HG02970 (cell line): Measurements from ENCODE around the gene KDM4D.
"Not testable (repeated sequence)": the region's sequence is repeated elsewhere in the genome, so short reads cannot be mapped to it uniquely, and the experiment has no call there.

Source experiments
- ATAC-seq: cut with Tn5 transposase; IDR thresholded peaks from one replicate; pipeline ENCODE4 v1.9.1; 2021; ENCODE audit warnings: mild to moderate bottlenecking, moderate library complexity, moderate number of reproducible peaks; ENCODE audit not compliant: unreplicated experiment, low FRiP score

The KDM4D gene

DNA sequence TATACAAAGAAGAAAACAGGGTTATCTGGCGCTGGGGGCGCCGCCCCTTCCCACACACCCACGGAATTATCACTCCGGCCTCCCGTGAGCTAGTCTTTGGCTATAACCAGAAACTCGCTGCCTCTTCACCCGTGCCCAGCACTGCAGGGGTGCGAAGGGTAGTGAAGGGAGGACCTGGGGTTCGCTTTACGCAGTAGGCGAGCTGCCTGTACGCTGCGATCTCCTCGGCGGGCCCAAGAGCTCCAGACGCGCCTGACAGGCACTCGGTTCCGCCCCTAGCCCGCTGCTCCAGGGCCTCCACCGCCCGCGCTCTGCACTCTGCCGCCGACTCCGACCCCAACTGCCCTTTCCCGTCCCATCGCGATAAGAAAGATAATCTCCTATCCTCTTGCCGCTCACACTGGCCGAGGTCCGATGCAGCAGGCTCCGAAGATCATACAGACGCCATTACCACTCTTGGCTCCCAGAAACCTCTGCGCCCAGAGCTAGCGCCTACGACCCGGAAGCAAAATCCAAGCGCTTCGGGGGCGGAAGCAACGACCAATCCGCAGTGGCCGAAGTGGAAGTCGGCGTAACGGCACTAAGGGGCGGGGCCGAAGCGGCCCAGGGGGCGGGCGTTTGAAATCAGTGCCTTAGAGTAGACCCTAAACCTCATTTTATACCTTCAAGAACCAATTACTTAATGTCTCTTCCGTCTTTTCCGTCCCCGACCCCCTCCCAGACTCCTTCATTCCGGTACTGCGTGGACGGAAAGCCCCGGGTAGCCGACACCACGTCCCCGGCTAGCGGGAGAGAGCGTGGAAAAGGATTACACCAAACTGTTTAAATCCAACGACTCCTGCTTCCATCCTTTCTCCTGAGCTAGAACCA, at the start of gene KDM4D, which contains the start of gene CWC15:
Gene KDM4D (plus strand): TSS at position 611 of the 870 bp plus-strand sequence. CDS start 23,664 bp downstream, outside the sequence.
Gene CWC15 (minus strand): TSS at position 458 of the 870 bp plus-strand sequence. CDS start 1,371 bp downstream, outside the sequence.
- ATAC-seq, result peak; percentile 99

GRCh38 chr11:94924171-94924572, 49.3 kb upstream of the KDM4D start:
- ATAC-seq, result no peak

DNA sequence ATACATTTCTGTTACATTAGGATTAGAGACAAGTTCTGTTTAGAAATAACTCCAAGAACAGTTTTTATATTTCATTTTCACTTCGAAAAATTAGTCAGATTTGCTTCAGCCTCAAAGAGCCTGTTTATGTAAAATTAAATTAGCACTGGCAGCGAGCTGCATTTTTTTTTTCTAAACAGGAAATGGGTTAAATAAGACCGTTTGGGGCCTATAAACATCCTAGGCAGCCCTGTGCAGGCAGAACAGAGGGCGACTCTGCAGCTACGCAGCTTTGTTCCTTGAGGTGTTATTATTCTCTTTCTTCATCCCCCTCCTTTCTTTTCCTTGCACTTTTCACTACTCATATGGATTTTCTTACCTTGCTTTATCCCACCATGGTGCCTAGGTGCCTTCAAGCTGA, 48.9 kb upstream of the KDM4D start:
- ATAC-seq, result no peak

DNA sequence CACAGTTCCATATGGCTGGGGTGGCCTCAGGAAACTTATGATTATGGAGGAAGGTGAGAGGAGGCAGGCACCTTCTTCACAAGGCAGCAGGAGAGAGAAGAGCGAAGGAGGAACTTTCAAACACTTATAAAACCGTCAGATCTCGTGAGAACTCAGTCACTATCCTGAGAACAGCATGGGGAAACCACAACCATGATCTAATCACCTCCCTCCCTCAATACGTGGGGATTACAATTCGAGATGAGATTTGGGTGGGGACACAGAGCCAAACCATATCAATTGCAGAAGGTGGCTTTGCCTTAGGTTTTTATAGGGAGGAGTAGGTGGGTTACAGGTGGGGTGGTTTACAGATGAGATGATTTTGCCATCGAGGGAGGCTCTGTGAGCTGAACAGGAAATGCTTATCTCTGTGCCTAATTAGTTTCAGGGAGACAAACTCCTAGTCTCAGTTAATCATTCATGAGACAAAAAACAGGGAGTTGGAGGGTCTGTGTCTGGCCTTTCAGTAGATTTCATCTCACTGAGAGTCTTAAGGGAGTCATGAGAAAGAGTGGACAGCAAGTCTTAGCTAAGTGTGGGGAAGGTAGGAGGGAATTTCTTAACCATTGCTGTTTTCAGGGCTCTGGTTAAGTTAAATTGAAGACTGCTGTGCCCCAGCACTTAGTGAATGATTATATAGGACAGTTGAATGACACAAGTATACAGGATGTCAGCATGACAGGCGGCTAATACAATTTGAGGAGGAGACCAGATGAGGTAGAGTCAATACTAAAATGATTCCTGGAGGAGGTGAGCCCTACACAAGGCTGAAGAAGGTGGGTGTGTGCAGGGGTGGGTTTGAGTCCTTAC, 47.9 kb upstream of the KDM4D start:
- peak; percentile 59 for ATAC-seq

- no peak for ATAC-seq
These were observed 47.3 kb upstream of the KDM4D start for GRCh38 chr11:94926271-94926625.

- ATAC-seq, result no peak
These were observed 46.7 kb upstream of the KDM4D start for GRCh38 chr11:94926698-94927237.

DNA sequence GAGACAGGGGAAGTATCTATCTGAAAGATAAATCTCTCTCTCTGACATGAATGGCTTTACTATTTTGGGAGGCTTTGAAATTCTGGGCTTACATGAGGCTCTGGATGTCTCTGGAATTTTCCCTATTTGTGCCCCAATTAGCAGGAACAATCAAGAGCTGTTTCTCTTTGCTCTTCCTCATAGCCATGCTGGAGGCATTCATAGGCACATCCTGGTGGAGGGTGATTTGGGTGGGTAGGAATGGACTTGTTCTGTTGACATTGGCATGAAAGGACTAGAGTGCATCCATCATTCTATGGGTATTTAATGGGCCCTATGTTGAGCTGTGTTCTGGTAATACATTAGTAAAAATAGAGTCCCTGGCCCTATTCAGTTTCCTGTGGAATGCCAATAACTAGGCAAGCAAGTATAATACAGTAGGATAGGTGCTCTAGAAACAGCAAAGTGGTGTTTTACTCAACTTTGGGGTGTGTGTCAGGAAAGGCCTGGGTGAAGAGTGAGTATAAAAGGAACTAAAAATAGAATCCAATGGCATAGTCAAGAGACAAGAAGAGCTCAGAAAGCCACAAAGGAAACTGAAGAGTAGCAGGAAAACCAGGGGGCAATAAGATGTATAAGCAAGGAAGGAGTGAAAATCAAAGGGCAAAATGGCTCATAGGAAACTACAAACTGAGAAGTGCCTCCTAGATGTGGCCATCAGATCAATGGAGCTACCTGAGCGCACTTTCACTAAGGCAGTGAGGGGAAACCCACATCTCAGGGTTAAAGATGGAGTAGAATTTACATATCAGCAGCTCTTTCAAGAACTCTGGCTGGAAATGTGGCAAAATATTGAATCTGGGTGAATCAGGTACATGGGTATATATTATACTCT, 45.2 kb upstream of the KDM4D start:
- ATAC-seq, result no peak

- not testable (repeated sequence) for ATAC-seq
These were observed 41.4 kb upstream of the KDM4D start for GRCh38 chr11:94932072-94932471.

DNA sequence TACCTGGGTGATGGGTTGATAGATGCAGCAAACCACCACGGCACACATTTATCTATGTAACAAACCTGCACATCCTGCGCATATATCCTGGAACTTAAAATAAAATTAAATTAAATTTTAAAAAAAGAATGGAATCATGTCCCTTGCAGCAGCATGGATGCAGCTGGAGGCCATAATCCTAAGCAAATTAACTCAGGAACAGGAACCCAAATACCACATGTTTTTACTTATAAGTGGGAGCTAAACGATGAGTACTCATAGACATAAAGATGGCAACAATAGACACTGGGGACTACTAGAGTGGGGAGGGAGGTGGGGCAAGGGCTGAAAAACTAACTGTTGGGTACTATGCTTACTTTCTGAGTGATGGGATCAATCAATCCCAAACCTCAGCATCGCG, 41.0 kb upstream of the KDM4D start:
- ATAC-seq, result no peak

DNA sequence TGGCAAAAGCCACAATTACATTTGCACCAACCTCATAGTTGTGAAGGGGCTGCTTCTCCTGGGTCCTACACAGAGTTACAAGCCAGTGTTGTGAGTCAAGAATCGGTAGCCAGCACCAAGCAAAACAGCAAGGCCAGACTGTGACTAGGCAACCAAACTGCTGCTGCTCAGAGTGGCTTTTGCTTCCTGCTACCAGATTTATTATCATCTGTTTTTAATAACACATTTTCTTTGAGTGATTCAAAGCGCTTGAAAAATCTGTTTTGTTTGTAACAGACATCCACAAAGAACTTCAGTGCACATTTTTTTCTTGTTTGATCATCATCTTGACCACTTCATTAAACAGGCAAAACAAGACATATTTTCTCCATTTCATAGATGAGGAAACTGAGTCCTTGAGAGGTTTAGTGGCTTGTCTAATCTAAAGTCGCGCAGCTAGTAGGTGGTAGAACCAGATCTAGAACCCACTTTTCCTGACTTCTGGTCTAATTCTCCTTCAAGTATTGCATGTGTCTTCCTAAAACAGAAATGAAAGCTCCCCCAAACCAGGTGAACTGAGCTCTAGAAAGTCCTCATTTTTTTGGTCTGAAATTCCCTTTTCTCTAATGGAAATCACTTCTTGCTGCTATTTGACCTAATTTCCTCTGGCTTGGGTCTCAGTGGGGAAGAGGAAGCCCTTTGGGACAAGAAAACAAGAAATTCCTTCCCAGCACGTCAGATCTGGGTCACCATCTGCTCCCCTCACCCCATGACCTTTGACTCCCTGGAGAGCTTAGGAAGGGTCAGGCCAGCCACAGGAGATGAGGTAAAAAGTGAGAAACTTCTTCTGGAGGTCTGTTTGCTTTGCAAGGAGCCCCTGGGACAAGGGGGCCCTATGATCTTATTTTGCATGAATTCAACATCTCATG, 40.0 kb upstream of the KDM4D start:
- no peak for ATAC-seq

DNA sequence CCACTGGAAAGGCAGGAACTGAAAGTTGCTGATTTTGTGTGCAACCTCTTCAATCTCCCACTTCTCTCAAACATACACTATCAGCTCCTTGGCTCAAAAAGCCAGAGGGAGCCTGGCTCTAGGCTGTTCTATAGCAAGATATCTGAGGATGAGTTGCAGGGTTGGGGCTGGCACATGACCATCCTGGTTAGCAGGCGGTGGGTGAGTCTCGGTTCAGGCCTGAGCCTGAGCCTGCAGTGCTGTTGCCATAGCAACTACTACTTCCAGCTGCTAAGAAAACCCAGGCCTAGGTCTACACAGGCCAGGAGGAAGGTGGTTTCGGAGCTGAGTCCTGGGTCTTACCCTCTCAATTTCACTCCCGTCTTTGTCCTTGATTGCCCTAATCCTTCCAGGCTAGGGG, 39.1 kb upstream of the KDM4D start:
- ATAC-seq, result no peak

- ATAC-seq, result no peak
These were observed 38.7 kb upstream of the KDM4D start for GRCh38 chr11:94934846-94935245.

- no peak for ATAC-seq
These were observed 35.1 kb upstream of the KDM4D start for GRCh38 chr11:94938095-94939055.

GRCh38 chr11:94939346-94939745, 34.2 kb upstream of the KDM4D start:
- no peak for ATAC-seq

GRCh38 chr11:94941131-94941530, 32.4 kb upstream of the KDM4D start:
- ATAC-seq, result no peak

DNA sequence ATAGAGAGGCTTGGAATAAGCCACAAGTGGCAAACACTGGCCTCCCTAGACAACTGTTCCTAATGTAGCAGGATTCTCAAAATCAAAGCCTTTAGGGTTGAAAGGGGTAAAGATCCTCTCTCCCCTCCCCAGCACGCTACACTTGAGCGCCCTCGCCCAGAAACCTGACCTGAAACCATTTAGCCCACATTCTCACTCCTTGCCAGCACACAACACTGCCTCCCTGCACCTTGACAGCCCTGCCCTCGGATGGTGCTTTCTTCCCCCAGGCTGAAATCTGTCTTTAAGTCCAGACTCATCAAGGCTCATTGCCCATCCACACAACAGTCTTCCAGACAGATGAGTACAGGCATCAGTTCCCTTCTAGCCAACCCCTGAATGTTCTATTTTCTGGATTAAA, 26.7 kb upstream of the KDM4D start:
- no peak for ATAC-seq

DNA sequence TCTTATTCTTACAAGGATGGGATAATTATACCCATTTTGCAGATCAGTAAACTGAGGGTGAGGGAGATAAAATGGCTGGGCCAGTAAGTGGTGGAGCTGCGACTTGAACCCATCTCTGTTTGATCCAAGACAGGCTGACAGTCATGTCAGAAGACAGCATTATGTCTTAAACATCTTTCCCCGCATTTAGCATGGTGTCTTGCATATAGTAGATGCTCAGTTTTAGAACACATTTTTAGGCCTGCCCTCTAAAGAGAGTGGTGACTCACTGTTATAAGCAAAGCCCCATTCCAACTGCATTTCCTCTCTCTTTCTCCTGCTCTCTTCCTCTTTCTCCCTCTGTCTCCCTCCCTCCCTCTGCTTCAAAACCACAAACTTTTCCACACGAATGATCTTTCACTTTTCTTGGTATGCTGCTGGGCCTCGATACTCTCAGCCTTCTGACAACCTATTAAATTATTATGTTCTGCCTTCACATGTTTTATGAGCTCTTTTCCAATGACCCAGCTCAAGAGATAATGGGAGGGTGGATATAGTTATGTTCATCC, 25.4 kb upstream of the KDM4D start:
- no peak for ATAC-seq

- ATAC-seq, result no peak
These were observed 18.8 kb upstream of the KDM4D start for GRCh38 chr11:94954753-94955152.
